Lung (tissue), 12 donors: Measurements from ENCODE around the gene VASP. TPM values are rescaled to one million over a fixed set of nuclear protein-coding genes. Genes with fewer than 3 reads are reported as not detected.

Experiments used
- ATAC-seq: fragments of 200-7000 bp; cut with Tn5 transposase; one replicate; pipeline ENCODE4 v1.9.1; 2020; ENCODE audit warnings: moderate number of reproducible peaks; ENCODE audit not compliant: insufficient read depth, low FRiP score
- DNase-seq, 3 donors: peaks; one replicate each; pipeline ENCODE4 v3.0.0-alpha.2; 2013 to 2017
- H3K27ac ChIP-seq, 2 donors: one replicate each; pipeline ENCODE4 v1.5.1; 2013; ENCODE audit warnings: mild to moderate bottlenecking in 2 of 2, moderate library complexity in 2 of 2, control low read depth in 1 of 2, inconsistent platforms in 1 of 2, low read depth in 1 of 2, low read length in 1 of 2
- H3K27me3 ChIP-seq, 3 donors: one replicate each; pipeline ENCODE4 v1.5.1; 2013; ENCODE audit warnings: low read length in 2 of 3; ENCODE audit not compliant: control insufficient read depth in 3 of 3, insufficient read depth in 3 of 3
- H3K36me3 ChIP-seq, 4 donors: one replicate each; pipeline ENCODE4 v1.5.1; 2013; ENCODE audit warnings: low read length in 4 of 4, mild to moderate bottlenecking in 1 of 4, moderate library complexity in 1 of 4; ENCODE audit not compliant: control insufficient read depth in 4 of 4, insufficient read depth in 4 of 4
- H3K4me1 ChIP-seq, 5 donors: one replicate each; pipeline ENCODE4 v1.5.1; 2013; ENCODE audit warnings: low read length in 5 of 5, mild to moderate bottlenecking in 2 of 5, moderate library complexity in 1 of 5; ENCODE audit not compliant: control insufficient read depth in 5 of 5, insufficient read depth in 5 of 5
- H3K4me3 ChIP-seq: one replicate; pipeline ENCODE4 v1.5.1; 2013; ENCODE audit warnings: mild to moderate bottlenecking, control low read depth, moderate library complexity
- H3K9ac ChIP-seq, 2 donors: one replicate each; pipeline ENCODE4 v1.5.1; 2013; ENCODE audit warnings: low read length in 2 of 2, control low read depth in 1 of 2; ENCODE audit not compliant: insufficient read depth in 1 of 2
- H3K9me3 ChIP-seq, 4 donors: one replicate each; pipeline ENCODE4 v1.5.1; 2013; ENCODE audit warnings: low read length in 3 of 4, mild to moderate bottlenecking in 1 of 4, moderate library complexity in 1 of 4; ENCODE audit not compliant: control insufficient read depth in 4 of 4, insufficient read depth in 3 of 4
- WGBS, 2 donors: extraction: QIAGEN DNeasy Blood & Tissue Kit; methylation state at CpG; one replicate each; pipeline ENCODE4 v1.1.7; 2013; 5-methylcytosine and 5-hydroxymethylcytosine counted together
- polyA plus RNA-seq, 2 donors: library from polyadenylated mRNA; stranded (reverse); fragments of 200-250 nt; gene quantifications; one replicate each; pipeline ENCODE4 v1.2.1, GENCODE V29; 2013
- total RNA-seq, 2 donors: library from RNA; depleted of rRNA in 1 of 2; stranded (reverse); fragments of >200 nt in 1 of 2; gene quantifications; one replicate each; pipeline ENCODE4 v1.2.1, GENCODE V29; 2014 to 2021
- TF ChIP-seq, protein P1 (sequence below): IDR thresholded peaks from 2 replicates; pipeline ENCODE4 v1.5.1; 2012; ENCODE audit warnings: mild to moderate bottlenecking; ENCODE audit errors: control extremely low read depth, extremely low read depth
- donor health status: control.
- donor health status: control.
- donor health status: Bipolar disorder and iron deficiency.
- donor health status: healthy.
- donor health status: DM: yes; HTN: yes; CAD: no.

The VASP gene
- total and polyA plus RNA-seq, 4 donors = 49.1 to 237 (median 170) TPM

DNA sequence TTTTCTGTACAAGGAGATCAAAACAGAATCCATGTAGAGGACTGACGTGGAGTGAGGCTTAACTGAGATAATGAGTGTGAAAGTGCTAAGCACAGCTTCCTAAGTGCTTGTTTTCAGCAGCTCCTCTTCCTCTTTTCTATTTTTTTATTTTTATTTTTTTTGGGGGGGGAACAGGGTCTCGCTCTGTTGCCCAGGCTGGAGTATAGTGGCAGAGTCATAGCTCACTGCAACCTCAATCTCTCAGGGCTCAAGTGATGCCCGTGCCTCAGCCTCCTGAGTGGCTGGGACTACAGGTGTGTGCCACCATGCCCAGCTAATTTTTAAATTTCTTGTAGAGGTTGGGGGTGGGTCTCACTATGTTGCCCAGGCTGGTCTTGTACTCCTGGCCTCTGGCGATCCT is 45.1 kb upstream of the VASP start:
- Histone ChIP-seq H3K9ac (no peak overlapping the region), H3K27me3 (peaks cover 0 to 11% (median 2%) of the 10 kb centered on the region in 3 donors), H3K27ac (no peak overlapping the region), H3K4me3 (no peak overlapping the region), H3K4me1 (peaks cover 0 to 2% (median 0%) of the 10 kb centered on the region in 5 donors), H3K9me3 (no peaks in the 10 kb centered on the region), H3K36me3 (no peaks in the 10 kb centered on the region)
- ATAC-seq (no peak), DNase-seq (no peak)
- TF ChIP-seq, protein P1, sequence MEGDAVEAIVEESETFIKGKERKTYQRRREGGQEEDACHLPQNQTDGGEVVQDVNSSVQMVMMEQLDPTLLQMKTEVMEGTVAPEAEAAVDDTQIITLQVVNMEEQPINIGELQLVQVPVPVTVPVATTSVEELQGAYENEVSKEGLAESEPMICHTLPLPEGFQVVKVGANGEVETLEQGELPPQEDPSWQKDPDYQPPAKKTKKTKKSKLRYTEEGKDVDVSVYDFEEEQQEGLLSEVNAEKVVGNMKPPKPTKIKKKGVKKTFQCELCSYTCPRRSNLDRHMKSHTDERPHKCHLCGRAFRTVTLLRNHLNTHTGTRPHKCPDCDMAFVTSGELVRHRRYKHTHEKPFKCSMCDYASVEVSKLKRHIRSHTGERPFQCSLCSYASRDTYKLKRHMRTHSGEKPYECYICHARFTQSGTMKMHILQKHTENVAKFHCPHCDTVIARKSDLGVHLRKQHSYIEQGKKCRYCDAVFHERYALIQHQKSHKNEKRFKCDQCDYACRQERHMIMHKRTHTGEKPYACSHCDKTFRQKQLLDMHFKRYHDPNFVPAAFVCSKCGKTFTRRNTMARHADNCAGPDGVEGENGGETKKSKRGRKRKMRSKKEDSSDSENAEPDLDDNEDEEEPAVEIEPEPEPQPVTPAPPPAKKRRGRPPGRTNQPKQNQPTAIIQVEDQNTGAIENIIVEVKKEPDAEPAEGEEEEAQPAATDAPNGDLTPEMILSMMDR = no peak
- WGBS, 2 donors = 60 to 73% methylated on average over 4 of the region's 4 CpGs

DNA sequence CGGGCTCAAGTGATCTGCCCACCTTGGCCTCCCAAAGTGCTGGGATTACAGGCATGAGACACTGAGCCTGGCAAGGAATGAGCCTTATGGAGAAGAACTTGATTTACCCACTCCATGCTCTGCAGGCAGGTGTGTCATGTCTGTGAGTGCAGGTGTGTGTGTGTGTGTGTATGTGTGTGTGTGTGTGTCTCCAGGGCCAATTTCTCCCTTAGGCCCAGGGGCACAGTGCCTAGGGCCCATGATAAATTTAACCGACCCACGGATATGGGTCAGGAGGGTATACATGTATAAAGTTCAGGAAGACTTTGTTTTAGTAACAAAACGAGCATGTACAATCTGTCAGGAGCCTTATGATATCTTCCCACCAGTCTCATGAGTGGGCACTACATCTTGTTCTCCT is 44.0 kb upstream of the VASP start:
- 80 to 84% methylated on average over 4 of the region's 4 CpGs for WGBS, 2 donors
- TF ChIP-seq, protein P1 = no peak
- H3K4me1 ChIP-seq = peaks cover 0 to 8% (median 0%) of the 10 kb centered on the region in 5 donors

DNA sequence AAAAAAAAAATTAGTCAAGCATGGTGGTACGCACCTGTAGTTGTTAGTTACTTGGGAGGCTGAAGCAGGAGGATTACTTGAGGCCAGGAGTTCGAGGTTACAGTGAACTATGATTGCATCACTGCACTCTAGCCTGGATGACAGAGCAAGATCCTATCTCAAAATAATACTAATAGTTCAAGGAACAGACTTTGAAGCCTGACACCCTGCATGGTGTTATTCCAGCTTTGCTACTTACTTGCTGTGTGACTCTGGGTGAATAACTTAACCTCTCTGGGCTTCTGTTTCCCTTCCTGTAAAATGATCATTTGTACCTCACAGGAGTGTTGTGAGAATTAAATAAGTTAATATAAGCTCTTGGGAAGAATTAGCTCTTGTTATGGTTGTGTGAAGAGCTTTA is 43.0 kb upstream of the VASP start:
- Histone ChIP-seq H3K9ac (no peak overlapping the region), H3K27me3 (peaks cover 0 to 11% (median 2%) of the 10 kb centered on the region in 3 donors), H3K36me3 (no peaks in the 10 kb centered on the region), H3K27ac (no peak overlapping the region), H3K4me1 (peaks cover 0 to 17% (median 0%) of the 10 kb centered on the region in 5 donors), H3K4me3 (no peak overlapping the region), H3K9me3 (no peaks in the 10 kb centered on the region)
- 88 to 91% methylated on average over 2 of the region's 2 CpGs for WGBS, 2 donors
- ATAC-seq (no peak), DNase-seq (no peak)
- TF ChIP-seq, protein P1 = no peak

More for the DNA sequence above, 44.0 kb upstream of the VASP start:
- no peaks in the 10 kb centered on the region for H3K36me3 ChIP-seq
- no peak overlapping the region for H3K9ac ChIP-seq
- no peak overlapping the region for H3K27ac ChIP-seq
- peaks cover 0 to 11% (median 2%) of the 10 kb centered on the region in 3 donors for H3K27me3 ChIP-seq
- H3K4me3 ChIP-seq = no peak overlapping the region
- no peaks in the 10 kb centered on the region for H3K9me3 ChIP-seq
- no peak for DNase-seq
- no peak for ATAC-seq

DNA sequence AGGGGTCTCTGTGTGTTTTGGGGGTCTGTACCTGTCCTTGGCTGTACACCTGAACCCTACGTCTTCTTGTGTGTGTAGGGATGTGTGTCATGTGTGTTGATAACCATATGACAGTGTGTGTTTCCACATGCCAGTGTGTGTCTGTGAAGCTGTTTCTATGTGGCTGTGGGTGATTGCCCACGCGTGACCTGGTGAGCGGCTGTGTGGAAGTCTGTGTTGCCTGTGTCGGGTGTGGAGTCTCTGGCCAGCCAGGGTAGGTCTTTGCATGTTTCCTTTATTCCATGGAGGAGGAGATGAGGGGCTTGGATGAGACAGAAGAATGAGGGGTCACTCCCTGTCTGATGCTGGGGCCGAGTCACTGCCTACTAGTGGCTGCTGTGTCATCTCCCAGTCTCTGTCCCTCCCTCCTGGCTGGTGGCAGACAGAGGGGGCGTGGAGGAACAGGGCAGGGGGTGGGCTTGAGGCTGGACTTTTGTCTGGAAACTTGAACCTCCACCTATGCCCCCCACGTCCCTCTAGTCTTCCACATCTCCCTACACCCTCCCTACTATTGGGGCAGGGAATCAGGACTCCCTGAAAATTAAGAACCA is 42.3 kb upstream of the VASP start:
- no peak for ATAC-seq
- no peak overlapping the region for H3K9ac ChIP-seq
- no peak overlapping the region for H3K27ac ChIP-seq
- DNase-seq = no peak
- H3K4me3 ChIP-seq = no peak overlapping the region
- H3K9me3 ChIP-seq = no peaks in the 10 kb centered on the region
- H3K27me3 ChIP-seq = peaks cover 0 to 11% (median 2%) of the 10 kb centered on the region in 3 donors
- TF ChIP-seq, protein P1 = no peak
- peaks cover 0 to 24% (median under 1%) of the 10 kb centered on the region in 5 donors for H3K4me1 ChIP-seq
- WGBS, 2 donors = 62 to 64% methylated on average over 8 of the region's 8 CpGs
- H3K36me3 ChIP-seq = no peaks in the 10 kb centered on the region
